DND-41 (cell line): ENCODE results near the gene GLRA3.

Experiments
- ATAC-seq: fragments of 200-7000 bp; cut with Tn5 transposase; 3 replicates; pipeline ENCODE4 v1.9.1; 2021; ENCODE audit warnings: low read depth; ENCODE audit not compliant: insufficient read depth
- DNase-seq: peaks from one replicate; pipeline ENCODE4 v3.0.0-alpha.2; 2020
- H2AFZ ChIP-seq: 2 replicates; pipeline ENCODE4 v1.6.0; 2012; ENCODE audit warnings: low read depth, low read length
- H3K27ac ChIP-seq: 2 replicates; pipeline ENCODE4 v1.5.1; 2012; ENCODE audit warnings: low read length, inconsistent platforms
- H3K27me3 ChIP-seq: fragments of 200-600 bp; sonication (generic); 2 replicates; pipeline ENCODE4 v1.6.0; 2012; ENCODE audit warnings: low read length, mild to moderate bottlenecking, inconsistent platforms; ENCODE audit not compliant: insufficient read depth, poor library complexity
- H3K36me3 ChIP-seq: 2 replicates; pipeline ENCODE4 v1.5.1; 2012; ENCODE audit warnings: low read length, inconsistent platforms; ENCODE audit not compliant: insufficient read depth
- H3K4me1 ChIP-seq: 2 replicates; pipeline ENCODE4 v1.5.1; 2012; ENCODE audit warnings: mild to moderate bottlenecking, low read length; ENCODE audit not compliant: insufficient read depth
- H3K4me2 ChIP-seq: 2 replicates; pipeline ENCODE4 v1.6.0; 2012; ENCODE audit warnings: mild to moderate bottlenecking, moderate library complexity, low read length, inconsistent platforms; ENCODE audit not compliant: insufficient read depth
- H3K4me3 ChIP-seq, 2 experiments: fragments of 200-600 bp in 1 of 2; shearing (Covaris generic) in 1 of 2; 2 replicates each; pipeline ENCODE4 v1.5.1; 2012 to 2016; ENCODE audit warnings: inconsistent platforms in 2 of 2, low read length in 2 of 2, mild to moderate bottlenecking in 2 of 2, low read depth in 1 of 2, moderate library complexity in 1 of 2
- H3K79me2 ChIP-seq: 2 replicates; pipeline ENCODE4 v1.6.0; 2012; ENCODE audit warnings: low read length, inconsistent platforms; ENCODE audit not compliant: insufficient read depth
- H3K9ac ChIP-seq: 2 replicates; pipeline ENCODE4 v1.6.0; 2012; ENCODE audit warnings: low read depth, mild to moderate bottlenecking, inconsistent platforms, low read length, moderate library complexity
- H3K9me3 ChIP-seq: 2 replicates; pipeline ENCODE4 v1.5.1; 2012; ENCODE audit warnings: low read length, moderate library complexity, mild to moderate bottlenecking, inconsistent platforms; ENCODE audit not compliant: insufficient read depth, severe bottlenecking
- H4K20me1 ChIP-seq: 2 replicates; pipeline ENCODE4 v1.6.0; 2012; ENCODE audit warnings: low read length; ENCODE audit not compliant: insufficient read depth
- EZH2 ChIP-seq: IDR thresholded peaks from 3 replicates; pipeline ENCODE4 v1.6.1; 2012; ENCODE audit warnings: borderline replicate concordance, low read depth, mild to moderate bottlenecking, moderate library complexity, low read length, inconsistent platforms; ENCODE audit not compliant: severe bottlenecking
- TF ChIP-seq, protein P1 (sequence below): IDR thresholded peaks from 2 replicates; pipeline ENCODE4 v1.5.1; 2012; ENCODE audit warnings: borderline replicate concordance, low read length, moderate library complexity, mild to moderate bottlenecking; ENCODE audit not compliant: poor library complexity, severe bottlenecking; ENCODE audit errors: extremely low read depth

Gene GLRA3

DNA sequence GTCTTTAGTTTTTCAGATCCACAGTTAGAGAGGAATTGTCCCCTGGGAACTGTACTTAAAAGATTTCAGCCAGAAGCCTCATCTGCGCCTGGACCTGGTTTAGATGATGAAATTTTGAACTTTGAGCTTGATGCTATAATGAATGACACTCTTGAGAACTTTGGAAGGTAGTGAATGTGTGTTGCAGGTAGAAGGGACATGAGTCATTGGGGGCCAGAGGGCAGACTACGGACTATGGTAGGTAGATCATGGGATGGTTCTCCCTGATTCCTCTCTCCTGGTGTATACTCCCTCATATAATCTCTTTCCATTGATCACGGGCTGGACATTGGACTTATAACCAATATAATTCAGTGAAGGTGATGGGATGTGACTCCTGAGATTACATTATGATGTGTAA is 38.9 kb upstream of the GLRA3 start:
- Histone ChIP-seq H3K4me1 (no peaks in the 10 kb centered on the region), H3K9me3 (no peaks in the 10 kb centered on the region), H4K20me1 (no peaks in the 10 kb centered on the region), H3K36me3 (no peaks in the 10 kb centered on the region), H3K27me3 (no peaks in the 10 kb centered on the region), H2AFZ (no peak overlapping the region), H3K9ac (no peak overlapping the region), H3K4me2 (no peak overlapping the region), H3K4me3 (no peak overlapping the region), H3K27ac (no peak overlapping the region), H3K79me2 (no peaks in the 10 kb centered on the region)
- ATAC-seq, result no peak
- no peak for DNase-seq
- TF ChIP-seq, protein P1, sequence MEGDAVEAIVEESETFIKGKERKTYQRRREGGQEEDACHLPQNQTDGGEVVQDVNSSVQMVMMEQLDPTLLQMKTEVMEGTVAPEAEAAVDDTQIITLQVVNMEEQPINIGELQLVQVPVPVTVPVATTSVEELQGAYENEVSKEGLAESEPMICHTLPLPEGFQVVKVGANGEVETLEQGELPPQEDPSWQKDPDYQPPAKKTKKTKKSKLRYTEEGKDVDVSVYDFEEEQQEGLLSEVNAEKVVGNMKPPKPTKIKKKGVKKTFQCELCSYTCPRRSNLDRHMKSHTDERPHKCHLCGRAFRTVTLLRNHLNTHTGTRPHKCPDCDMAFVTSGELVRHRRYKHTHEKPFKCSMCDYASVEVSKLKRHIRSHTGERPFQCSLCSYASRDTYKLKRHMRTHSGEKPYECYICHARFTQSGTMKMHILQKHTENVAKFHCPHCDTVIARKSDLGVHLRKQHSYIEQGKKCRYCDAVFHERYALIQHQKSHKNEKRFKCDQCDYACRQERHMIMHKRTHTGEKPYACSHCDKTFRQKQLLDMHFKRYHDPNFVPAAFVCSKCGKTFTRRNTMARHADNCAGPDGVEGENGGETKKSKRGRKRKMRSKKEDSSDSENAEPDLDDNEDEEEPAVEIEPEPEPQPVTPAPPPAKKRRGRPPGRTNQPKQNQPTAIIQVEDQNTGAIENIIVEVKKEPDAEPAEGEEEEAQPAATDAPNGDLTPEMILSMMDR, result no peak
- no peak for TF ChIP-seq EZH2

DNA sequence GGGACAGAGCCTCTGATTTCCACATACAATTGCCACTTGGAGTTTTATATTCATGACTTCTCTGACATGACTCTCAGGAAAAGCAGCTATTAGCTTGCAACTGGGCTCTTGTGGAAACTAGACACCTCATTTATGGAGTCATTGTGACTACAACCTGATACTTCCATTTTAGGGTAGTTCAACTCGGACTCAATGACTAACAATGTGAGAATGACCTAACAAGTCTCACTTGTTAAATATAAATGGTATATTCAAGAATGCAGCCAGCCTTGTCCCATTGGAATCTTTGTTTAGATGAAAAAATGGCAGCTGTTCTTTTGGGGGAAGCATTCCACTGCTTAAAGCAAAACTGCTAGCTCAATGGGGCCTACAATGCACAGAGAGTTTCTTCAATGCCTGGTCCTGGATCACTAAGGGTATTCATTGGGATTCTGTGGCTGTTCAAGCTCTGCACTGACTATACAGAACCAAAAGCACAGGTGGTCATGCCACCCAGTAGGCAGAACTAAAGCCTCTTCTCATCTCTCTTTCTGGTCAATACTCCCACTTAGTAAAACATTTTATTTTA is 36.5 kb upstream of the GLRA3 start:
- Histone ChIP-seq H3K4me1 (no peaks in the 10 kb centered on the region), H3K9me3 (no peaks in the 10 kb centered on the region), H3K27me3 (no peaks in the 10 kb centered on the region), H3K79me2 (no peaks in the 10 kb centered on the region), H4K20me1 (no peaks in the 10 kb centered on the region), H3K27ac (no peak overlapping the region), H3K4me3 (no peak overlapping the region), H3K9ac (no peak overlapping the region), H3K4me2 (no peak overlapping the region), H3K36me3 (no peaks in the 10 kb centered on the region), H2AFZ (no peak overlapping the region)
- ATAC-seq, result no peak
- TF ChIP-seq, protein P1, result no peak
- no peak for TF ChIP-seq EZH2
- DNase-seq, result no peak

DNA sequence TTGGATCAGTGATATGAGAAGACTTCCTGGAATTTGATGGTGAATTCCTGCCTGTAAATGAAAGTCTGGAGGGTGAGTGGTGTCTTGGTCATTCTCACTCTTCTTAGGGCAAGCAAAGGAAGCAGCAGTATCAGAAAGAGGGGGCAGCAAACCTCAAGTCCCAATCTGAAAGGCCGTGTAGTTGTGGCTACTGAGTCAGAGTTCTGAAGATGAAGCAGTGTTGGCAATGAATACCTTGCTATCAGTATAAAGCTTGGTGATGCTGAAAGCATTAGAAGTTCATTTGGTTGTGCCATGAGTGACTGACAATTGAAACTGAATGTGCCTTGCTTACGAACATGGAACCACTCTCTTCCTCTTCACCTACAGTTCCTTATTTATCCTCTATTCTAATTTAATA is 35.0 kb upstream of the GLRA3 start:
- Histone ChIP-seq H4K20me1 (no peaks in the 10 kb centered on the region), H3K4me2 (no peak overlapping the region), H3K4me3 (no peak overlapping the region), H3K79me2 (no peaks in the 10 kb centered on the region), H2AFZ (no peak overlapping the region), H3K36me3 (no peaks in the 10 kb centered on the region), H3K27ac (no peak overlapping the region), H3K27me3 (no peaks in the 10 kb centered on the region), H3K9ac (no peak overlapping the region), H3K4me1 (no peaks in the 10 kb centered on the region), H3K9me3 (no peaks in the 10 kb centered on the region)
- TF ChIP-seq EZH2, result no peak
- TF ChIP-seq, protein P1, result no peak
- DNase-seq (no peak), ATAC-seq (no peak)

DNA sequence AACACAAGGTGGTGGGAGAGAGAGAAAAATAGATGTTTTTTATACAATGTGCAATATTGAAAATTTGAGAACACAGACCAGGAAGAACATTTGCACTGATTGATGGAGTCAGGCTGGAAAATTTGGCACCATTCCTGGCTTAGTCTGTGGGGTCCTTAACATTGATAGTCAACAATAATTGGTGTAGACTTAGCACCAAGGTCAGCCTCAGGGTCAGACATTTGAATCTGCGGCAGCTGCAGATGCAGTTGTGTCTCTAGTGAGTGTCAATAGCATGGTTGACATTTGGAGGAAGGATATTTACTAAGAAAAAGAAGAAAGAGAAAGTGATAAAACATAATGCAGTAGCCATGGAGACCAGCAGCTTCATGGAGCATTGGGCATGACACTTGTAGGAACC is 31.5 kb upstream of the GLRA3 start:
- Histone ChIP-seq H3K9me3 (no peaks in the 10 kb centered on the region), H3K9ac (no peak overlapping the region), H3K27ac (no peak overlapping the region), H3K4me3 (no peak overlapping the region), H3K4me2 (no peak overlapping the region), H2AFZ (no peak overlapping the region), H3K79me2 (no peaks in the 10 kb centered on the region), H3K36me3 (no peaks in the 10 kb centered on the region), H3K27me3 (no peaks in the 10 kb centered on the region), H3K4me1 (no peaks in the 10 kb centered on the region), H4K20me1 (no peaks in the 10 kb centered on the region)
- DNase-seq (no peak), ATAC-seq (no peak)
- TF ChIP-seq EZH2, result no peak
- TF ChIP-seq, protein P1, result no peak
